K562 (cell line): ENCODE results near the gene KCNG4. TPM values are rescaled to one million over a fixed set of nuclear protein-coding genes. Genes with fewer than 3 reads are reported as not detected.

Experiments used
- CTCF ChIP-seq, 3 experiments: IDR thresholded peaks in 2 of 3; conservative IDR thresholded peaks in 1 of 3; 2 replicates each; pipeline ENCODE4 v1.5.1; 2011 to 2012; ENCODE audit warnings: low read length in 3 of 3, mild to moderate bottlenecking in 3 of 3, control low read depth in 2 of 3, improper control_type of control experiment in 1 of 3, inconsistent platforms in 1 of 3, low read depth in 1 of 3, mixed read lengths in 1 of 3, moderate library complexity in 1 of 3; ENCODE audit not compliant: insufficient read depth in 2 of 3
- ETS1 ChIP-seq: conservative IDR thresholded peaks from 2 replicates; pipeline ENCODE4 v1.6.1; 2011; ENCODE audit warnings: low read depth, mild to moderate bottlenecking, low read length; ENCODE audit not compliant: control insufficient read depth
- KAT8 ChIP-seq: fragments of 450-650 bp; IDR thresholded peaks from 2 replicates; pipeline ENCODE4 v1.6.1; 2016; ENCODE audit warnings: low read depth, mild to moderate bottlenecking
- MAFG ChIP-seq: fragments of 450-650 bp; conservative IDR thresholded peaks from 2 replicates; pipeline ENCODE4 v1.6.1; 2016; ENCODE audit warnings: missing genetic modification characterization, missing compliant biosample characterization
- NCOA4 ChIP-seq: fragments of 450-650 bp; IDR thresholded peaks from 2 replicates; pipeline ENCODE4 v1.6.1; 2018; ENCODE audit warnings: mild to moderate bottlenecking; ENCODE audit not compliant: partially characterized antibody
- NR2C2 ChIP-seq, 2 experiments: fragments of 200-800 bp in 1 of 2; sonication (Bioruptor generic) in 1 of 2; sonication (generic) in 1 of 2; formaldehyde crosslinking in 1 of 2; IDR thresholded peaks; 2 replicates each; pipeline versions ENCODE4 v1.6.1 to v1.8.0; 2016 to 2022; ENCODE audit warnings: mild to moderate bottlenecking in 1 of 2, missing compliant biosample characterization in 1 of 2, missing genetic modification characterization in 1 of 2, missing genetic modification reagents in 1 of 2
- PCBP2 ChIP-seq: fragments of 200-400 bp; formaldehyde crosslinking; IDR thresholded peaks from 2 replicates; pipeline ENCODE4 v1.6.1; 2018; ENCODE audit warnings: low read length, low read depth, mild to moderate bottlenecking, moderate library complexity; ENCODE audit not compliant: poor library complexity, severe bottlenecking
- POLR2A ChIP-seq: fragments of 450-650 bp; conservative IDR thresholded peaks from 2 replicates; pipeline ENCODE4 v1.6.1; 2016
- RFX1 ChIP-seq: fragments of 450-650 bp; IDR thresholded peaks from 2 replicates; pipeline ENCODE4 v1.6.1; 2016; ENCODE audit warnings: mild to moderate bottlenecking, moderate library complexity
- SMAD4 ChIP-seq: fragments of 250-450 bp; sonication (Bioruptor Pico); conservative IDR thresholded peaks from 2 replicates; pipeline ENCODE4 v1.8.0; 2021; ENCODE audit warnings: inconsistent platforms, mild to moderate bottlenecking, moderate library complexity
- SMC3 ChIP-seq: conservative IDR thresholded peaks from 2 replicates; pipeline ENCODE4 v1.6.1; 2011; ENCODE audit warnings: low read depth, low read length, improper control_type of control experiment; ENCODE audit not compliant: insufficient read depth
- SNAPC5 ChIP-seq: fragments of 250-450 bp; sonication (Bioruptor Pico); IDR thresholded peaks from 2 replicates; pipeline ENCODE4 v1.8.0; 2021; ENCODE audit warnings: moderate library complexity, mild to moderate bottlenecking, inconsistent platforms
- SNIP1 ChIP-seq: fragments of 450-650 bp; IDR thresholded peaks from 2 replicates; pipeline ENCODE4 v1.7.1; 2017; ENCODE audit warnings: low read depth, mild to moderate bottlenecking
- THRAP3 ChIP-seq: fragments of 450-650 bp; IDR thresholded peaks from 2 replicates; pipeline ENCODE4 v1.6.1; 2016; ENCODE audit warnings: mild to moderate bottlenecking, inconsistent platforms, borderline replicate concordance
- ZBTB11 ChIP-seq, 3 experiments: fragments of 200-800 bp in 1 of 3; fragments of 250-450 bp in 1 of 3; fragments of 450-650 bp in 1 of 3; sonication (Bioruptor Pico) in 1 of 3; sonication (Bioruptor generic) in 1 of 3; formaldehyde crosslinking in 1 of 3; IDR thresholded peaks; 2 replicates each; pipeline versions ENCODE4 v1.6.1 to v1.8.0; 2016 to 2022; ENCODE audit warnings: mild to moderate bottlenecking in 2 of 3, missing genetic modification characterization in 2 of 3, missing compliant biosample characterization in 1 of 3, moderate library complexity in 1 of 3
- ZBTB2 ChIP-seq: fragments of 450-650 bp; IDR thresholded peaks from 2 replicates; pipeline ENCODE4 v1.6.1; 2016; ENCODE audit warnings: antibody characterized with exemption
- ZEB2 ChIP-seq: fragments of 450-650 bp; IDR thresholded peaks from 2 replicates; pipeline ENCODE4 v1.6.1; 2016
- ZFP30 ChIP-seq: fragments of 250-450 bp; sonication (Bioruptor Pico); IDR thresholded peaks from 2 replicates; pipeline ENCODE4 v1.8.0; 2022; ENCODE audit warnings: moderate library complexity, mild to moderate bottlenecking, inconsistent platforms, borderline replicate concordance
- ZNF384 ChIP-seq: IDR thresholded peaks from 2 replicates; pipeline ENCODE4 v1.6.1; 2012; ENCODE audit warnings: low read depth, low read length, improper control_type of control experiment
- ZNF644 ChIP-seq: fragments of 200-800 bp; sonication (Bioruptor generic); IDR thresholded peaks from 2 replicates; pipeline ENCODE4 v1.6.1; 2016; ENCODE audit warnings: low read depth, missing genetic modification characterization, missing compliant biosample characterization
- polyA plus RNA-seq, 8 experiments: library from polyadenylated mRNA; depleted of rRNA in 4 of 8; stranded (reverse) in 5 of 8; unstranded in 3 of 8; fragments of >200 nt; fragmentation: Nextera tagmentation in 2 of 8; fragmentation: Illumina TruSeq in 1 of 8; extraction: Ambion mirVana in 2 of 8; extraction: Trizol in 1 of 8; gene quantifications; 2 replicates each; pipeline versions ENCODE4 v1.2.1 to v1.2.3, GENCODE V29; 2011 to 2014; ENCODE audit warnings: inconsistent platforms in 1 of 8, missing spikeins in 1 of 8
- total RNA-seq, 7 experiments: library from RNA; depleted of rRNA in 6 of 7; stranded (reverse); fragments of >200 nt in 6 of 7; fragmentation: Illumina TruSeq in 2 of 7; extraction: Trizol in 2 of 7; gene quantifications; 2 replicates each; pipeline versions ENCODE4 v1.2.1 to v1.2.3, GENCODE V29; 2011 to 2021; ENCODE audit warnings: low replicate concordance in 1 of 7

Gene KCNG4
- total and polyA plus RNA-seq, 9 of the 15 experiments (the other 6 are each of a cell fraction or from before 2014, with no cell fraction given): not detected

GRCh38 chr16:84247844-84248243 is 8.0 kb upstream of the KCNG4 start (continued):
- no peak for TF ChIP-seq CTCF (IDR thresholded peaks at IDR 0.05 in 2 of 3, conservative IDR thresholded peaks at IDR 0.05 in 1 of 3; ENCODE audit: insufficient read depth in 2 of 3, low read depth in 1 of 3, low read length in 3 of 3)
- TF ChIP-seq SNAPC5: no peak
- TF ChIP-seq RFX1: no peak
- no peak for TF ChIP-seq ZBTB2
- no peak for TF ChIP-seq THRAP3
- TF ChIP-seq KAT8: no peak
- TF ChIP-seq SNIP1: no peak
- TF ChIP-seq SMAD4 (CRISPR knock-in tag): no peak
- TF ChIP-seq ETS1: no peak
- TF ChIP-seq ZBTB11 (CRISPR knock-in tag; IDR thresholded peaks at IDR 0.05): no peak
- TF ChIP-seq PCBP2: no peak
- no peak for TF ChIP-seq NR2C2 (CRISPR knock-in tag; IDR thresholded peaks at IDR 0.05)
- no peak for TF ChIP-seq NR2C2 (tag; IDR thresholded peaks at IDR 0.05)
- TF ChIP-seq SMC3: no peak
- no peak for TF ChIP-seq ZNF644 (tag)
- no peak for TF ChIP-seq NCOA4
- no peak for TF ChIP-seq ZEB2
- TF ChIP-seq ZNF384: no peak
- TF ChIP-seq ZFP30 (CRISPR knock-in tag): no peak
- no peak for TF ChIP-seq POLR2A
- TF ChIP-seq MAFG (tag): peak; percentile 82
